ENCODE measurements around the gene POLR3H.

POLR3H gene

GRCh38 chr22:41544671-41545476 is 604 bp upstream of the POLR3H start:
- Histone ChIP-seq H3K4me3 (IDR thresholded peaks at IDR 0.05; ENCODE audit: insufficient read depth, low read depth, low read length) (no peak overlapping the region), H2AFZ (ENCODE audit: low read depth) (peak overlapping the region; percentile 12), H3K36me3 (ENCODE audit: insufficient read depth) (no peaks in the 10 kb centered on the region; the same call in 1 of the 2 replicates), H3K79me2 (ENCODE audit: insufficient read depth, low read depth) (peaks cover 42% of the 10 kb centered on the region), H3K27me3 (ENCODE audit: insufficient read depth, low read depth) (no peaks in the 10 kb centered on the region), H3K4me1 (ENCODE audit: low read depth, poor library complexity, severe bottlenecking) (peaks cover 18% of the 10 kb centered on the region), H3K4me2 (peak overlapping the region; percentile 61), H3K27ac (no peak overlapping the region), H3K9ac (no peak overlapping the region), H4K20me1 (ENCODE audit: insufficient read depth) (no peaks in the 10 kb centered on the region)
- no peak for TF ChIP-seq CTCF (conservative IDR thresholded peaks at IDR 0.05; ENCODE audit: low read depth, low read length)

- Histone ChIP-seq H3K9ac (no peak overlapping the region), H2AFZ (ENCODE audit: low read depth) (no peak overlapping the region), H3K4me2 (peak overlapping the region; percentile 55; the same call in 1 of the 2 replicates), H3K36me3 (ENCODE audit: insufficient read depth) (no peaks in the 10 kb centered on the region; the same call in 1 of the 2 replicates), H4K20me1 (ENCODE audit: insufficient read depth) (no peaks in the 10 kb centered on the region), H3K4me3 (IDR thresholded peaks at IDR 0.05; ENCODE audit: insufficient read depth, low read depth, low read length) (no peak overlapping the region), H3K27ac (no peak overlapping the region), H3K79me2 (ENCODE audit: insufficient read depth, low read depth) (peaks cover 50% of the 10 kb centered on the region), H3K4me1 (ENCODE audit: low read depth, poor library complexity, severe bottlenecking) (peaks cover 18% of the 10 kb centered on the region), H3K27me3 (ENCODE audit: insufficient read depth, low read depth) (no peaks in the 10 kb centered on the region)
- TF ChIP-seq CTCF (conservative IDR thresholded peaks at IDR 0.05; ENCODE audit: low read depth, low read length), result no peak
These were observed 2.0 kb downstream of the POLR3H start for GRCh38 chr22:41542224-41542623.

GRCh38 chr22:41541484-41541883 is 2.8 kb downstream of the POLR3H start:
- H3K4me2 ChIP-seq, result peak overlapping the region; percentile 21; the same call in 1 of the 2 replicates
- peaks cover 50% of the 10 kb centered on the region for H3K79me2 ChIP-seq (ENCODE audit: insufficient read depth, low read depth)
- no peak overlapping the region for H3K27ac ChIP-seq
- no peaks in the 10 kb centered on the region for H4K20me1 ChIP-seq (ENCODE audit: insufficient read depth)
- peaks cover 18% of the 10 kb centered on the region for H3K4me1 ChIP-seq (ENCODE audit: low read depth, poor library complexity, severe bottlenecking)
- no peak overlapping the region for H2AFZ ChIP-seq (ENCODE audit: low read depth)
- no peak overlapping the region for H3K4me3 ChIP-seq (IDR thresholded peaks at IDR 0.05; ENCODE audit: insufficient read depth, low read depth, low read length)
- H3K27me3 ChIP-seq (ENCODE audit: insufficient read depth, low read depth), result no peaks in the 10 kb centered on the region
- H3K36me3 ChIP-seq (ENCODE audit: insufficient read depth), result no peaks in the 10 kb centered on the region; the same call in 1 of the 2 replicates
- H3K9ac ChIP-seq, result no peak overlapping the region
- TF ChIP-seq CTCF (conservative IDR thresholded peaks at IDR 0.05; ENCODE audit: low read depth, low read length), result no peak

GRCh38 chr22:41540365-41540764 is 3.9 kb downstream of the POLR3H start:
- Histone ChIP-seq H3K36me3 (ENCODE audit: insufficient read depth) (no peaks in the 10 kb centered on the region; the same call in 1 of the 2 replicates), H3K4me3 (IDR thresholded peaks at IDR 0.05; ENCODE audit: insufficient read depth, low read depth, low read length) (no peak overlapping the region), H3K4me1 (ENCODE audit: low read depth, poor library complexity, severe bottlenecking) (peaks cover 18% of the 10 kb centered on the region), H3K27me3 (ENCODE audit: insufficient read depth, low read depth) (no peaks in the 10 kb centered on the region), H3K79me2 (ENCODE audit: insufficient read depth, low read depth) (peaks cover 50% of the 10 kb centered on the region), H3K27ac (no peak overlapping the region), H3K4me2 (no peak overlapping the region), H4K20me1 (ENCODE audit: insufficient read depth) (no peaks in the 10 kb centered on the region), H2AFZ (ENCODE audit: low read depth) (no peak overlapping the region), H3K9ac (no peak overlapping the region)
- TF ChIP-seq CTCF (conservative IDR thresholded peaks at IDR 0.05; ENCODE audit: low read depth, low read length), result no peak

Data from KMS-11 (cell line).